HG03025 (cell line): Measurements from ENCODE around the gene HPS1.

Experiments used
- ATAC-seq: cut with Tn5 transposase; IDR thresholded peaks from one replicate; pipeline ENCODE4 v1.9.1; 2021; ENCODE audit warnings: mild to moderate bottlenecking, moderate library complexity; ENCODE audit not compliant: unreplicated experiment, low FRiP score

Gene HPS1

GRCh38 chr10:98465866-98466265 lies 19.1 kb upstream of the HPS1 start:
- no peak for ATAC-seq

DNA sequence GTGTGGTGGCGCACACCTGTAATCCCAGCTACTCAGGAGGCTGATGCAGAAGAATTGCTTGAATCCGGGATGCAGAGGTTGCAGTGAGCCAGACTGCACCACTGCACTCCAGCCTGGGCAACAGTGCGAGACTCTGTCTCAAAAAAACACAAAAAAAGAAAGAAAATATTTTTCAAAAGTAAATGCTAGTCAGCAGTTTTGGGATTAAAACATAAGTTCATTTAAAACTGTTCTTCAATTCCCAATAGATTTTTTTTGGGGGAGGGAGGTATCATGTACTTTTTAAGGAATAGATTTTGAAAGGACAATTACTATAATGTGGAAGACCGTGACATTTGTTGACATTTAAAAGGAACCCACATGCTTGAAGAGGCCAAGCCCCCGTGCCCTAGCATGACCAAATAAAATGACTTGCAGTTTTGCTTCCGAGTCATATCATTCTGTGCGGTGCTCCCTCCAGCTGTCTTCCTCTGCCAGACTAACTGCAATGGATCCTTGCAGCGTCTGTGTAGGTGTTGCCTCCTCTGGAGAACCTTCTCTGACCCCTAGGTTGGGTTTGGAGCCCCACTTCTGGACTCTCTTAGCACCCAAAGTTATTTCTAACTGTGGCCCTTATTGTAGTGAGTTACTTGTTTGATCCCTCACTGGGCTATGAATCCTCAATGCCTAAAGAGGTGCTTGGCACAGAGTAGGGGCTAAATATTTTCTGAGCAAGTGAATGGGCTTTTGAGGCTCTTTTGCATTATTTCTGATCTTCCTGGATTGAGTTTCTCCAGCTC lies 17.4 kb upstream of the HPS1 start:
- no peak for ATAC-seq

DNA sequence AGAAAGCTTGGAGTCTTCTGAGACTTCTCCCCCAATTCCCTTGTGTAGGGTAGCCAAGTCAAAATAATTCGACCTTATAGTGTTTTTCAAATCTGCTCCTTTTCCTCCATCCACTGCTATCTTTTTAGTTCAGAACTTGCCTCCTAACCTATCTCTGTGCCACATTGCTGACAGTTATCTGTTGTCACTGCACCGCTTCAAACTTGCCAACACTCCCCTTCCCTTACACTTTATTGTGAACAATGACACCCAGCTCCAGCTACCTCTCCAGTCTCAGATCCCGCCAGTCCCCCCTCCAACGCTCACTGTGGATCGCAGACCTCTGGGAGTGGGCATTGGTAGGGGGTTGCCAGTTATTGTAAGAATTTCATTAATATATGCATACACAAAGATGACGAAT lies 16.3 kb upstream of the HPS1 start:
- no peak for ATAC-seq

GRCh38 chr10:98461500-98461842 lies 14.7 kb upstream of the HPS1 start:
- ATAC-seq, result no peak

- ATAC-seq, result no peak
Measured at GRCh38 chr10:98460837-98461499, 14.2 kb upstream of the HPS1 start.

GRCh38 chr10:98458809-98459784 lies 12.4 kb upstream of the HPS1 start:
- ATAC-seq, result no peak

DNA sequence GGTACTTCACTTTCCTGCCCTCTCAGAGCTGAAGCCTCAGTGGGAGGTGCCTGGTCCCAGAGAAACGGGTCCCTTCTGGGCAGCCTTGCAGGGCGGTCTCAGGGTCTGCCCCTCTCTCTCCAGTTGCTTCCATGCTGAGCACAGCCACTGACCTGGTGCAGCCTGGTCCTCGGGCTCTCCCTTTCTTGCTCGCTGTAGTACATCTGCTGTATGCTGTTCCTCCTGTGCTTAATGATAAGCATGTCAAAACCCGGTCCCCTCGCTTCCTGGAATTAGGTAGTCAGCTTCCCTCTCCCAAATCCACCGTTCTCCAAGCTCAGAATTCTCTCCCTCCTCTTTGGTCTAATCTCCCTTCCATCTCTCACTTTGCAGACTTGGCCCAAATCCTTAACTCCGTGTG lies 11.0 kb upstream of the HPS1 start:
- no peak for ATAC-seq

DNA sequence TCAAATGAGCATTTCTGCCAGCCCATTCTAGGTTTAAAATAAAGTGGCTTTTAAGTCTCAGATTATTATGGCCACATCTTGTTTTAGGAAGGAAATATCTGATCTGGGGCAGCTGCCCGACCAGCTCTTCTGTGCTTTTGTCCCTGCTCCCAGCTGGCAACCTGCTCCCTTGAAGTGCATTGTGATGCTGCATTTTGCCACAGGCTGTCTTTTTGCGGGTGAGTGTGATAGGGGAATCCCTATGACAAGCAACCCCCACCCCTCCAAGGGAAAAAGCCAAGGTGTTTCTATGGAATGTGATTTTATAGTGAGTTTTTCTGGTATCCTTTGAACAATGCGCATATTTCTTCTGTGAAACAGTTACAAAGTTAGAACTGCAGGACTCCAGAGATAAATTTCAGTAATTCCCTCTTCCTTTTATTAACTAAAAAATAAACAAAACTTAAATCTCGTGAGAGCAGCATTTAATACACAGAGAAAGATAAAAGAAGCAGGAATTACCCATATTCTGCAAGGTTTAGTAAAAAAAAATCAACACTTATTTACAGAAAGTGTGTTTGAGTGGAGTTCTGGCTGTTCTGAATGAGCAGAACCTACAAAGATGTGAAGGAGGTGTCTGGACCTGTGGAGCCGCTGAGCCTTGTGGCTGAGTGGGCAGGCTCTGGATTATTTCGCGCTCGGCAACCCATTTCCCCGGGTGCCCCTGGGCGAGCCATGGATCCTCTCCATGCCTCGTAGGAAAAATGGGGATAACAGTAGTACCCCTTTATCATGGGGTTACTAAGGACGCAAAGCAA lies 10.1 kb upstream of the HPS1 start:
- no peak for ATAC-seq

GRCh38 chr10:98456043-98456570 lies 9.4 kb upstream of the HPS1 start:
- ATAC-seq, result no peak

- no peak for ATAC-seq
Measured at GRCh38 chr10:98453729-98454128, 7.0 kb upstream of the HPS1 start.

DNA sequence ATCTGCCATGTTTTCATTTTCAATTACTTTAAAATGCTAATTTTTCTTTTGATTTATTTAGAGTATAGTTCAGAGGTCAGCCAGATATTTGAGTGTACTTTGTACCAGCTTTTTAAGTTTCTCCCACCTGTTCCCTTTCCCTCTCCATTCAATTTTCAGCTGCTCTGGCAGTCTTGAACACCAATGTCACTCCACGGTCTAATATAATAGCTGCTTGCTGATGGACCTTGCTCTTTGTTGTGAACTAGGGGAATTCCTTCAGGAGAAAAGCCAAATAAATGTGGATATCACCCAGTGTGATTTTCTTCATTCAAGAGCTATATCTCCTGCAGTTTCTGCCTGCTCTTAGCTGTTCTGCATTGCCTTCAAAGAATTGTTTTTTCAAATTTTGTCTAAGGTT lies 3.9 kb upstream of the HPS1 start:
- ATAC-seq, result no peak

DNA sequence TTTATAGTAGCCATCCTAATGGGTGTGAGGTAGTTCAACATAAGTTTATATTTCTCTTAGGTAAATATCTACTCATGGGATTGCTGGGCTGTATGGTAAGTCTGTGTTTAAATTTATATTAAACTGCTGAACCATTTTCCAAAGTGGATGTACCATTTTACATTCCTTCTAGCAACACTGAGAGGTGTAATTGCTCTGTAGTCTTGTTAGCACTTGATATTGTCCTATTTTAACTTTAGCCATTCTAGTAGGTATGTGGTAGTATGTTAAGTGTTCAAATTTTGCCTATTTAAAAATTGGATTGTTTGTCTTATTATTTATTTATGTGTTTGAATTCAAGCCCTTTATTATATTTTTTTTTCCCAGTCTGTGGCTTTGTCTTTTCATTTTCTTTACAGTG lies 2.6 kb upstream of the HPS1 start:
- ATAC-seq, result no peak

DNA sequence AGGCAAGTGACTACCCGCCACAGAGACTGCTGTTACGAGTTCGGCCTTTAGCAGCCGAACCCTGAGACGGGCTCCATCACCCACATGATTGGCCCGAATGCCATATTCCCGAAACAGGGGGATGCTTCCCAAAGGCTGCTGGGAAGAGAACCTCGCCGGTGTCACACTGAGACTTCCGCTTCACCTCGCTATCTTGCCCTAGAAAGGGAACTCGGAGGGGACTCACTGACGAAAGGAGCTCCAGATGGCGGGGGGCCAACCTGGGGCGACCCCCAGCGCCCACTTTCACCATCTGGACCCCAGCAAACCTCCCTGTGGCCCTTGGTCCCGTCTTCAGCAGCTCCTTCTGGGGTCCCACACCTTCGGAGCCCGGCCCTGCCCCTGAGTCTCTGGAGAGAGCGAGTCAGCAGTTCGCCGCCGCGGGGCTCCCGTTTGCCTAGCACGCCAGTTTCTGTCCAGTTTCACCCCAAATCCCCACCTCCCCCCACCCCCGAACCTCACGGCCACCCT lies 529 bp downstream of the HPS1 start:
- peak; percentile 45 for ATAC-seq

GRCh38 chr10:98445200-98445812 lies 1.4 kb downstream of the HPS1 start:
- ATAC-seq, result no peak

DNA sequence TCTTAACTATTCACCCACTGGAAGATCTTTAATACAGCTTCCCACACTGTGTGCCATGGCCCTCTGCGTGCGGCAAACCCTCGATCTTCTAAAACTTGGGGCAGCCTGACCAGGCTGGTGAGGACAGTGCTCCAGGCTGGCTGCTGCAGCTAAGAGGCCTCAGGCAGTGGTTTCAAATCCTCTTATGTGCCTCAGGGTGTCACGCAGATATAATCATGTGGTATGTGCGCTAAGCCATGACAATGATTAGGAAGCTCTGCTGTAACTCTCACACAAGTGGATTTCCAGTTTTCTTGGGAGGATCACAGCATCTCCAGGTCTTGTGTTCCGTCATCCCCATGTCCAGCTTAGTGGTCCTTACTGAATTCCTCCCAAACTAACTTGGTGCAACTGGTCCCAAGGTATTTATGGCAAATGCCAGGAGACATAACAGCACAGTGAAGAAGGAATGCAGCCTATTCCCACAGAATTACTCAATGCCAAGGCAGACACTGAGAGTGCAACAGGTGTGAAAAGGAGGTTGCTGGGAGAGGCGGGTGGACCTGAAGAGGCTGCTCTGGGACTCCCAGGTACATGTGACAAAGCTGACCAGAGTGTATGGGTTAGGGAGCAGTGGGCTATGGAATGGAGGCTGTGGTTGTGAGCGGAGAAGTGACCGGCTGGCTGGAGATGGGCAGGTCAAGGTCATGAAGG lies 2.3 kb downstream of the HPS1 start:
- ATAC-seq, result no peak

DNA sequence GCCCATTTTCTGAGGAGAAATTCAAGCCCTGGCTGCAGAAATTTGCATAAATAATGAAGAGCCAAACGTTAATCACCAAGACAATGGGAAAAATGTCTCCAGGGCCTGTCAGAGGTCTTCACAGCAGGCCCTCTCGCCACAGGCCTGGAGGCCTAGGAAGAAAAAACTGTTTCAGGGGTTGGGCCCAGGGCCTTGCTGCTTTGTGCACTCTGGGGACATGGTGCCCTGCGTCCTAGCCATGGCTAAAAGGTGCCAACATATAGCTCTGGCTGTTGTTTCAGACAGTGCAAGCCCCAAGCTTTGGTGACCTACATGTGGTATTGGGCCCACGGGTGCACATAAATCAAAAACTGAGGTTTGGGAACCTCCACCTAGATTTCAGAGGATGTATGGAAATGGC lies 8.0 kb downstream of the HPS1 start:
- no peak for ATAC-seq

GRCh38 chr10:98436704-98437103 lies 10.0 kb downstream of the HPS1 start:
- ATAC-seq, result no peak

GRCh38 chr10:98435178-98435577 lies 11.6 kb downstream of the HPS1 start:
- no peak for ATAC-seq
